A673 (cell line): ENCODE results near the gene ABHD17A. TPM values are rescaled to one million over a fixed set of nuclear protein-coding genes. Genes with fewer than 3 reads are reported as not detected.

Experiments used
- BruUV-seq: library from RNA; stranded (reverse); fragments of 400-500 nt; replicated peaks from 2 replicates; lab custom pipeline; 2021; lab: Mats Ljungman, UMichigan
- CTCF ChIA-PET: fragments of 300-600 bp; sonication (Branson Sonifier 250); formaldehyde crosslinking; loops from one replicate; lab custom pipeline; 2022; ENCODE audit warnings: antibody characterized with exemption; lab: Charles Lee
- POLR2A ChIA-PET: fragments of 300-600 bp; sonication (Branson Sonifier 250); formaldehyde crosslinking; loops from one replicate; lab custom pipeline; 2022; ENCODE audit warnings: antibody characterized with exemption; ENCODE audit not compliant: low non-redundant PET; lab: Charles Lee
- DNase-seq: peaks from one replicate; pipeline ENCODE4 v3.0.0-alpha.2; 2015; ENCODE audit warnings: low spot score
- H3K27ac ChIP-seq: fragments of 200-600 bp; sonication (generic); 2 replicates; pipeline ENCODE4 v1.5.1; 2016; ENCODE audit warnings: mixed run types, low read depth, mild to moderate bottlenecking, mixed read lengths, antibody characterized with exemption, low read length; ENCODE audit not compliant: poor library complexity, severe bottlenecking
- H3K27me3 ChIP-seq: fragments of 200-600 bp; sonication (generic); replicated peaks from 2 replicates; pipeline ENCODE4 v1.6.1; 2017; ENCODE audit warnings: mixed run types, low read depth, mild to moderate bottlenecking, mixed read lengths, antibody characterized with exemption, low read length; ENCODE audit not compliant: insufficient read depth, poor library complexity
- H3K36me3 ChIP-seq: fragments of 200-600 bp; sonication (generic); 2 replicates; pipeline ENCODE4 v1.6.1; 2016; ENCODE audit warnings: mixed run types, mild to moderate bottlenecking, mixed read lengths, antibody characterized with exemption, low read length; ENCODE audit not compliant: insufficient read depth, poor library complexity, severe bottlenecking
- H3K4me1 ChIP-seq: fragments of 200-600 bp; sonication (generic); 2 replicates; pipeline ENCODE4 v1.6.1; 2017; ENCODE audit warnings: mixed run types, mild to moderate bottlenecking, mixed read lengths, antibody characterized with exemption, low read length; ENCODE audit not compliant: insufficient read depth, poor library complexity, severe bottlenecking
- H3K4me3 ChIP-seq: fragments of 200-600 bp; sonication (generic); 2 replicates; pipeline ENCODE4 v1.5.1; 2016; ENCODE audit warnings: low read depth, mixed run types, mild to moderate bottlenecking, mixed read lengths, low read length; ENCODE audit not compliant: poor library complexity, severe bottlenecking
- H3K9me3 ChIP-seq: fragments of 200-600 bp; sonication (generic); 2 replicates; pipeline ENCODE4 v1.6.1; 2016; ENCODE audit warnings: mixed run types, low read depth, mild to moderate bottlenecking, mixed read lengths, antibody characterized with exemption, low read length; ENCODE audit not compliant: poor library complexity, severe bottlenecking
- EZH2 ChIP-seq: fragments of 200-600 bp; sonication (generic); IDR thresholded peaks from 2 replicates; pipeline ENCODE4 v1.6.1; 2017; ENCODE audit warnings: borderline replicate concordance, low read depth, mild to moderate bottlenecking, mixed read lengths, antibody characterized with exemption, low read length; ENCODE audit not compliant: poor library complexity, severe bottlenecking
- intact Hi-C: fragments of 100-400 bp; cut with micrococcal nuclease; formaldehyde crosslinking; loops from one replicate; pipeline ENCODE4 v1.10.0; 2022; ENCODE audit not compliant: unreplicated experiment
- total RNA-seq: library from RNA; stranded (reverse); gene quantifications from 2 replicates; pipeline ENCODE4 v1.2.3, GENCODE V29; 2021
- TF ChIP-seq, protein P1 (sequence below): fragments of 300-800, 200-600 bp; sonication (generic); conservative IDR thresholded peaks from 2 replicates; pipeline ENCODE4 v1.5.1; 2017; ENCODE audit warnings: low read depth, mild to moderate bottlenecking, antibody characterized with exemption, low read length, moderate library complexity, mixed read lengths

Gene ABHD17A
- total RNA-seq, 1 experiment from 2014 or later: 56.9 TPM

DNA sequence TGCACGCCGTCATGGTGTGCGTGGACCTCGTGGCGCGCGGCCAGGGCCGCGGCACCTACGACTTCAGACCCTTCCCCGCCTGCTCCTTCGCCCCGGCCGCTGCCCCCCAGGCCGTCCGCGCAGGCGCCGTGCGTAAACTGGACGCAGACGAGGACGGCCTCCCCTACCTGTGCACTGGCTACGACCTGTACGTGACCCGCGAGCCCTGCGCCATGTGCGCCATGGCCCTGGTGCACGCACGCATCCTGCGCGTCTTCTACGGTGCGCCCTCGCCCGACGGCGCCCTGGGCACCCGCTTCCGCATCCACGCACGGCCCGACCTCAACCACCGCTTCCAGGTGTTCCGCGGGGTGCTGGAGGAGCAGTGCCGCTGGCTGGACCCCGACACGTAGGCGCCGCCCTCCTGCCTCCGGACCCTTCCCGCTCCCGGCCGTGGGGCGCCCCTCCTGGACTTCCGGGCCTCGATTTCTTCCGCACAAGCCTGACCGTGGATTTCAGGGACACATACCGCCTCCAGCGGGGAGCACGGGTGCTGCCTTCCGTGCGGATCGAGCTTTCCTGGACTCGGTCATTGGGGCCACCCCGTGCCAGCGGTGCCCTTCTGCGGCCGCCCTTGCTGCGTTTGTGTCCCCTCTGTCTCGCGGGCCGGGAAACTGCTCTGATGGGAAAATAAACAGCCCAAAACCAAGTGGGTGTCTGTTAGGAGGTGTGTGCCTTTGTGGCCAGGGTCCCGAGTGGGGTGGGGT, 27.6 kb upstream of the ABHD17A start:
- Histone ChIP-seq H3K9me3 (no peaks in the 10 kb centered on the region), H3K27ac (no peak overlapping the region), H3K36me3 (peaks cover 31% of the 10 kb centered on the region), H3K4me1 (no peaks in the 10 kb centered on the region), H3K4me3 (no peak overlapping the region), H3K27me3 (no peaks in the 10 kb centered on the region)
- no TSS peak for BruUV-seq
- POLR2A ChIA-PET: no interaction called here
- no peak for TF ChIP-seq EZH2
- CTCF ChIA-PET: interaction anchor here (0.6 kb wide), 1 partner anchor 119 kb away, joined by 3 read pairs; no protein-coding TSS in a partner anchor
- intact Hi-C loops: no loop called here
- DNase-seq: no peak

DNA sequence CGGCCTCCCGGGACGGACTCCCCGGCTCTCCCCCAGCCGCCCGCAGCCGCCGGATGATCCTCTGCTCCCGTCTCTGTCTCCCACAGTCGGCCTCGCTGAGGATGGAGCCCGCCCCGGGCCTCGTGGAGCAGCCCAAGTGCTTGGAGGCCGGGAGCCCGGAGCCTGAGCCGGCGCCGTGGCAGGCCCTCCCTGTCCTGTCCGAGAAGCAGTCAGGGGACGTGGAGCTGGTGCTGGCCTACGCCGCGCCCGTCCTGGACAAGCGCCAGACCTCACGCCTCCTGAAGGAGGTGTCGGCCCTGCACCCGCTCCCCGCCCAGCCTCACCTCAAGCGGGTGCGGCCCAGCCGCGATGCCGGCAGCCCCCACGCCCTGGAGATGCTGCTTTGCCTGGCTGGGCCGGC, 26.7 kb upstream of the ABHD17A start:
- POLR2A ChIA-PET: no interaction called here
- BruUV-seq: no TSS peak

DNA sequence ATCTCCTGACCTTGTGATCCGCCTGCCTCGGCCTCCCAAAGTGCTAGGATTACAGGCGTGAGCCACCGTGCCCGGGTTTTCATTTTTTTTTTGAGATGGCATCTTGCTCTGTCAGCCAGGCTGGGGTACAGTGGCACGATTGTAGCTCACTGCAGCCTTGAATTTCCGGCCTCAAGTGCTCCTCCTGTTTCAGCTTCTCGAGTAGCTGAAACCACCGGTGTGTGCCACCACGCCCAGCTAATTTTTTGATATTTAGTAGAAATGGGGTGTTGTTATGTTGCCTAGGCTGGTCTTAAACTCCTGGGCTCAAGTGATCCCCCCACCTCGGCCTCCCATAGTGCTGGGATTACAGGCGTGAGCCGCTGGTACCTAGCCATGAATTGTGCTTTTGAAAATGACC, 25.8 kb upstream of the ABHD17A start:
- no peak overlapping the region for H3K27ac ChIP-seq
- H3K9me3 ChIP-seq: no peaks in the 10 kb centered on the region
- H3K36me3 ChIP-seq: peaks cover 25% of the 10 kb centered on the region
- ChIA-PET POLR2A (no interaction called here), CTCF (no interaction called here)
- H3K4me3 ChIP-seq: no peak overlapping the region
- no peak for DNase-seq
- no TSS peak for BruUV-seq
- H3K4me1 ChIP-seq: peaks cover 5% of the 10 kb centered on the region
- intact Hi-C loops: no loop called here
- TF ChIP-seq, protein P1, sequence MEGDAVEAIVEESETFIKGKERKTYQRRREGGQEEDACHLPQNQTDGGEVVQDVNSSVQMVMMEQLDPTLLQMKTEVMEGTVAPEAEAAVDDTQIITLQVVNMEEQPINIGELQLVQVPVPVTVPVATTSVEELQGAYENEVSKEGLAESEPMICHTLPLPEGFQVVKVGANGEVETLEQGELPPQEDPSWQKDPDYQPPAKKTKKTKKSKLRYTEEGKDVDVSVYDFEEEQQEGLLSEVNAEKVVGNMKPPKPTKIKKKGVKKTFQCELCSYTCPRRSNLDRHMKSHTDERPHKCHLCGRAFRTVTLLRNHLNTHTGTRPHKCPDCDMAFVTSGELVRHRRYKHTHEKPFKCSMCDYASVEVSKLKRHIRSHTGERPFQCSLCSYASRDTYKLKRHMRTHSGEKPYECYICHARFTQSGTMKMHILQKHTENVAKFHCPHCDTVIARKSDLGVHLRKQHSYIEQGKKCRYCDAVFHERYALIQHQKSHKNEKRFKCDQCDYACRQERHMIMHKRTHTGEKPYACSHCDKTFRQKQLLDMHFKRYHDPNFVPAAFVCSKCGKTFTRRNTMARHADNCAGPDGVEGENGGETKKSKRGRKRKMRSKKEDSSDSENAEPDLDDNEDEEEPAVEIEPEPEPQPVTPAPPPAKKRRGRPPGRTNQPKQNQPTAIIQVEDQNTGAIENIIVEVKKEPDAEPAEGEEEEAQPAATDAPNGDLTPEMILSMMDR: no peak
- no peak for TF ChIP-seq EZH2
- no peaks in the 10 kb centered on the region for H3K27me3 ChIP-seq

More for the DNA sequence above, 26.7 kb upstream of the ABHD17A start:
- no peak overlapping the region for H3K27ac ChIP-seq
- no peak overlapping the region for H3K4me3 ChIP-seq
- intact Hi-C loops: no loop called here
- DNase-seq: no peak
- no peaks in the 10 kb centered on the region for H3K4me1 ChIP-seq
- CTCF ChIA-PET: no interaction called here
- H3K27me3 ChIP-seq: no peaks in the 10 kb centered on the region
- no peaks in the 10 kb centered on the region for H3K9me3 ChIP-seq
- H3K36me3 ChIP-seq: peaks cover 25% of the 10 kb centered on the region
- no peak for TF ChIP-seq EZH2
- TF ChIP-seq, protein P1: no peak

DNA sequence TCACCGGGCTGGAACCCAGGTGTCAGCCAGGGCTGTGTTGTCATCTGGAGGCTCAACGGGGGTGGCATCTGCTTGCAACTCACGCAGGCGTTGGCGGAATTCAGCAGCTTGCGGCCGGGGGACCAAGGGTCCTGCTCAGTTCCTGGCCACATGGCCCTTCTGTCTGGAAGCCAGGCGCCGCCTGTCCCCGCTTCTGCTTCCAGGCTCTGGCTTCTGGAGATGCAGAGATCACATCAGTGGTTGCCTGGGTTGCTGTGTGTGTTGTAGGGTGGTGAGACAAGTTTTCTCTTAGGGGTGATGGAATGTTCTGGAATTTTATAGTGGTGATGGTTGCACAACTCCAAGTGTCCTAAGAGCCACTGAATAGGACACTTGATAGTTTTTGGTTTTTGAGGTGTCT, 24.9 kb upstream of the ABHD17A start:
- intact Hi-C loops: no loop called here
- no peak for DNase-seq
- no TSS peak for BruUV-seq
- Histone ChIP-seq H3K4me3 (no peak overlapping the region), H3K27me3 (no peaks in the 10 kb centered on the region), H3K36me3 (peaks cover 23% of the 10 kb centered on the region), H3K9me3 (no peaks in the 10 kb centered on the region), H3K4me1 (peaks cover 10% of the 10 kb centered on the region), H3K27ac (no peak overlapping the region)
- TF ChIP-seq, protein P1: no peak
- TF ChIP-seq EZH2: no peak
- POLR2A ChIA-PET: no interaction called here
- CTCF ChIA-PET: no interaction called here
